Measurements from ENCODE around the gene GALNT8.
A peak's percentile ranks its signal among the peaks of the same experiment; 100 is the strongest.

Gene GALNT8

DNA sequence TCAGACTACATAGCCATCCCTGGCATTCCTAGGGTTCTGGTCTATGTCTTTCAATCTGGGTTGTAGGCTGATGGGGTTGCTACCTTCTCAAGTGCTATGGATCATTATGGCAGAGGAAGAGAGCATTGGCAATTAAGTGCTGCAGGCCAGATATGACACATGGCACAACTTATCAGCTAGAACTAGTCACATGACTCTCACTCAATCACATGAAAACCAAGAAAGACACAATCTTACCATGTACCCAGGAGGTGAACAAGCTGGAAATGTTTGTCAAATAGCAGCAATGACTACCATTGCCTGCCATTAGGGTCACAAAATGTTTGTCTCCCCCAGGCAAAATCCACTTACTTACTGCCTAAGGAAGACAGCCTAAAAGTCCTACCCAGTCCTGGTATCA, 80.4 kb downstream of the GALNT8 start:
- no peak for DNase-seq

DNA sequence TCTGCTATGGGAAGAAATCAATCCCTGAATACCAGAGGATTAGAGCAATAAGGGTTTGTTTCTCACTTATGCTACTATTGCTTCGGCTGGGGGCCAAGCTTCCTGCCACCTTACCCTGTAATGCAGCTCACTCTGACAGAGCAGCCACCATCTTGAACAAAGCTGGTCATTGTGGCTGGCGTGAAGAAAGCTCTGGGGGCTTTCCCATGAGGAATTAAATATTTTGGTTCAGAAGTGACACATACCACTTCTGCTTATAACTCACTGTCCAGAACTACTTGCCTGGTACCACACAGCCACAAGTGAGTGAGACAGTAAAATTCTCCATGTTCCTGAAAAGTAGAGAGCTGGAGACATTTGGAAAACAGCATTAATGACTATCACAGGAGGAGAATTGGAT, 82.6 kb downstream of the GALNT8 start:
- DNase-seq: no peak

DNA sequence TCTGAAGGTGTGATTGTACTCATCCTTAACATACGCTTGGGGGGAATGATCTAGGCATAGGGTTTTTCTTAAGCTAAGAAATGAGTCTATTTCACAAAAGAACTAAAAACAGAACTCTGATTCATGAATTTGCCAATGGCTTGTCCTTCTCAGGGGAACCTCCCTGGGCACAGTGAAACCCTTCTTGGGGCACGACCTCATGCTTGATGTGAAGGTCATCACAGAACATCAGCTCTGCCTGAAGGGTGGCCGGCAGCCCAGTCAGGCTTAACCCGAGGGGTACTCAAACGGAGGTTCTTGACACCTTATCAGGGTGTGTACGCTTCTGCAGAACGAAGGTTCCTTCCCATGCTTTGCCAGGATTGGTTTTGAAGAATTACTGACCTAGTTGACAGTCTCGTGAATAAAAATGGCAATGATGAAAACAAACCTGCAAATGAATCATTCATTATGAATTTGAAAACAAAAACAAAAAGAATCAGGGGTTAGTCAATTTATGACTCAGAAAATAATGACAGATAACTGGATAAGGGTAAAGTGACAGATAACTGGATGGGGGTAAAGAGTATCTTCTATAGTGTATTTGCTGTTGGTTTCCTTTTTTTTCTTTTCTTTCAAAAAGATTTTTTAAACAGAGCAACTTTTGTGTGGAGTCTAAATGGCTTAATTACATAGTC, 86.4 kb downstream of the GALNT8 start:
- DNase-seq: peak; percentile 53

DNA sequence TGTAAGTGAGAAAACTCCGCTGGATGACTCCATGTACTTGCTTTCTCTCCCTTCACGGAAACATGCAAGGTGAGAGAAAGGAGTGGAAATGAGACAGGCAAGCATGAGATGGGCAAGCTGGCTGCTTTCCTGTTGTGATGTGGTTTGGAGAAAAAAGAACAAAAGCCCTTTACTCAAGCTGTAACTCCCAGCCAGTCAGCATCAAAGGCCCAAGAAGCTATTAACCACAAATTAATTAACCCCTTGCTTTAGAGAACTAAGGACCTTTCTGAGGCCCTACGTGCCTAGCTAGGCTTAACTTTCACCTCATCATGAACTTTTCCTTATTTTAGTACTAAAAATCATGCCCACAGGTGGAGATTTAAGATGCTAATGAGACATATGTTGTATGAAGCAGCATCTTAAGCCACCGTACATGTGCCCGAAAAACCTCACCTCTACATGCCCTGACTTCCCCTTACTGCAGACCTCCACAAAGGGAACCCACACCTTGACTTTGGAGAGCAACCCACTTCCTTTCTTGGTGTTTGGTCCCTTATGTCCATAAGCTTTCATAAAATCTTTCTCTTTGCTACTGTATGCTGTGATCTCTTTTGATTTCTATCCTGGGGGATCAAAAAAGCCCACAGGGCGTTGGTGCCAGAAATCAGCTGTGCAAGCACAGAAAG, 87.0 kb downstream of the GALNT8 start:
- no peak for DNase-seq

DNA sequence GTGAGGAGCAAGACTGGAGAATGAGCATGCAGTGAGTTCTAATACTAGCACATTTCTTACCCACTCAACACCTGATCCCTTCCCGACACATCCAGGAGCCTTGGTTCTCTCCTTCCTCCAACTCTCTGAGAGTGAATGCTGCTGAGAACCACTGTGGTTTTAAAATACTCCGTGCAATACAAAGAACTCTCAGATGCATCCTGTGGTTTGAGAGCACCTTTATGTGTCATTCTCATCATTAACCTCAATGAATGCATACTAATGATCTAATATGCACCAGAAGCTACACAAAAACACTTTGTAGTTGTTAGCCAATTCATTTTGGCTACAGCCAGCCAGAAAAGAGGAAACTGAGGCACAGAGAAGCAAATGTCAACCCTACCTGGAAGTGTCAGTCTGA, 87.6 kb downstream of the GALNT8 start:
- no peak for DNase-seq

DNA sequence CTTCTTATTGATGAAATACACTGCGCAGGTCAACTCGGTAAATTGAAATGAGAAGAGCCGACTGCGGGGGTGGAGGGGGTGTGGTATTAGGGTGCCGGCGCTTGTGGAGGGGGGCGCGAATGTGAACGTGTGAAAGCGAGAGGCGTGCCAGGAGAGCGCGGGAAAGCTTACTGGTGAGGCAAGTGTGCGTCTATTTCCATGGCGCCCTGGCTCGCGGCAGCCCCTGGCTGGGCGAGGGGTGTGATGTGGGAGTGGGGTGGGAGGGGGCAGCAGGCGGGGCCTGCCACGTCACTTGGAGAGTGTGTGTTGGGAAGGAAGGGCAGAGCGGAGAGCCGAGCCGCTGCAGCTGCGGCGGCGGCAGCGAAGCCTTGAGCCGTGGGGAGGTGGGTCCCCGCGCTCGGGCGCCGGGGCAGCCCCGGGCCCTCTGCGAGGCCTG, 88.8 kb downstream of the GALNT8 start:
- peak; percentile 31 for DNase-seq

DNA sequence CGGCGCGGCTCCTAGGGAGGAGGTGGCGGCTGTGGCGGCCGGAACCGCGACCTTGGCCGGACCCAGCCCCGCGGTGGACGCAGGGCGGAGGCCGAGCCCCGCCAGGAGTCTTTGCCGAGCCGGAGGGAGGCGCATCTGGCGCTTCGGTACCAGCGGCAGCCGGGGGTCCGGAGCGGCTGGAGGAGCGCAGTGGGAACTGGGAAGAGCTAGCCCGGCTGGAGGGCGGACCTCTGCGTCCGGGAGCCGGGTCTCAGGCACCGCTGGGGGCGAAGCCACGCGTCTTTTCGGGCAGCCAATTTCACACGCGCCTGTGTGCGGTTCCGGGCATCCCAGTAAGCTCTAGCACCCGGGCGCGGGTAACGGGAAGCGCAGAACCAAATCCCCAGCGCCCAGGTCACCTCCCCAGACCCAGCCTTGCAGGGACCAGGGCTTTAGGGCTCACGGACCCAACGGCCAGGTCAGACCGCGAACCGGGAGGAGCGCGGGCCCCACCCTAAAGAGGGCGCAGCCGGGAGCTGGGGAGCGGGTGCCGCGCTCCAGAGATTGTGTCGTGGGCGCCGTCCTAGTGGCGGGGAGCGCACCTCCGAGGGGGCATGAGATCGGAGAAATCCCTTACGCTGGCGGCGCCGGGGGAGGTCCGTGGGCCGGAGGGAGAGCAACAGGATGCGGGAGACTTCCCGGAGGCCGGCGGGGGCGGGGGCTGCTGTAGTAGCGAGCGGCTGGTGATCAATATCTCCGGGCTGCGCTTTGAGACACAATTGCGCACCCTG, 89.4 kb downstream of the GALNT8 start:
- DNase-seq: peak; percentile 64

DNA sequence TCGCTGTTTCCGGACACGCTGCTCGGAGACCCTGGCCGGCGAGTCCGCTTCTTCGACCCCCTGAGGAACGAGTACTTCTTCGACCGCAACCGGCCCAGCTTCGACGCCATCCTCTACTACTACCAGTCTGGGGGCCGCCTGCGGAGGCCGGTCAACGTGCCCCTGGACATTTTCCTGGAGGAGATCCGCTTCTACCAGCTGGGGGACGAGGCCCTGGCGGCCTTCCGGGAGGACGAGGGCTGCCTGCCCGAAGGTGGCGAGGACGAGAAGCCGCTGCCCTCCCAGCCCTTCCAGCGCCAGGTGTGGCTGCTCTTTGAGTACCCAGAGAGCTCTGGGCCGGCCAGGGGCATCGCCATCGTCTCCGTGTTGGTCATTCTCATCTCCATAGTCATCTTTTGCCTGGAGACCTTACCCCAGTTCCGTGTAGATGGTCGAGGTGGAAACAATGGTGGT, 90.0 kb downstream of the GALNT8 start:
- no peak for DNase-seq

DNA sequence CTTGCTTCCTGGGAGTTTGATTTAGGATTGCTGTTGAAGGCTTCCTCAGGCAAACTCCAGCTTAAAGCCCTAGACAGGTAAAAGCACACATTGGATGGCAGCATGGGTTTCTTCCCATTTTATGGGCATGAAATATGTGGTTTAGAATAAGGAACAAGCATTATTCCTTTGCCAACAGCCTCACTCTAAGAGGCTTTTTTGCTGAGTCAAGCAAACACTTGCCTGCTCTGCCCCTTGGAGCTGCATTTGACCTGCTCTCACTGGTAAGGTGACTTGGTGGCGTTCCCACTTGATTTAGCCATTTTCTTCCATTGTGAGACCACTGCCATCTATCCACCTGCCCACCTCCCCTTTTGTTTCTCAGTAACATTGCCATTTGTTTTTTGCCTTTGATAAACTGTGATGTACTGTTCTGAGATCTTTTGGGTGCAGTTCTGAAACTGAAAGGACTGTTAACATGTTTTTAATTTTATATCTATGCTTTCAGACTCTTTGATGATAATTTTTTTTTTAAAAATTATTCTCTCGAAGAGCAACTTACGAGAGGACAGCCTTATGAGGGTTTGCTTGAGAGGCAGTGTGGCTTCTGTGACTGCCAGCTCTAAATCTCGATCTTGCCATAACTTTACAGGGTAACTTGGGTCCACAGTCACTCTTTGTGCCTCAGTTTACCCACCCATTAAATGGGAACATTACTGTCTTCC, 92.6 kb downstream of the GALNT8 start:
- DNase-seq: no peak

DNA sequence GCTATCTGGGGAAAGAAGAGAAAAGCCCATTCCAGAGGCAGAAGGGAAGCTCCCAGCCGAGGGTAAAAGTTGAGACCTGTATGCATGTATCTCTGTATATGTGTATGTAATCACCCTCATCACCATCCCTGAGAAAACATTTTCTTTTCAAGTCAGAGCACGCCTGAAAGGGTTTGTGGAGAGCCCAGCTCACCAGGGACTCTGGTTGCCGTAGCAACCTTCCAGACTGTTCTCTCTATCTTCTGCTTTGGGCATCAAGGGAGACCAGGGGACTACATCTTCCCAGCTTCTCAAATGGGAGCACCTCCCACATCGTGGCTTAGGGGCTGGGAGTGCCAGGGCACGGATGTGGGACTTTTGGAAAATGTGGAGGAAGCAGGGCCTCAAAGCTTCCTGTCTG, 93.5 kb downstream of the GALNT8 start:
- no peak for DNase-seq

DNA sequence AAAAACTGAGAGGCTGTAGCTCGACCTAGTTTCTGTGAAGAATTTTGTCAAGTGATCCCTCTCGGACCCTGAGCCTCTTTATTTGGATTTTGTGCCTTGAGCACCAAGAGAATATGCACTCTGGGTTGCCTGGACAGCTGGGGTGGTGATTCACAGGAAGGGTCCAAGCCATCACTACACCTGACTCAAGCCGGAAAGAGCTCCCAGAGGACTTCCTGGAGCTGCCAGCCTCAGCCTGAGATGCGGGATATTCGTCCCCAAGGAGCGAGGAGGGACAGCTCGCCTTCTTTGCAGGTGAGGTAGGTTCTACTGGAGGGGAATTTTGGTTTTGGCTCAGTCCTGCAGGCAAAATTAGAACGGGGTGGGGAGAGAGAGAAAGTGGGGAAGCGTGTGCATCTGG, 94.3 kb downstream of the GALNT8 start:
- DNase-seq: no peak

DNA sequence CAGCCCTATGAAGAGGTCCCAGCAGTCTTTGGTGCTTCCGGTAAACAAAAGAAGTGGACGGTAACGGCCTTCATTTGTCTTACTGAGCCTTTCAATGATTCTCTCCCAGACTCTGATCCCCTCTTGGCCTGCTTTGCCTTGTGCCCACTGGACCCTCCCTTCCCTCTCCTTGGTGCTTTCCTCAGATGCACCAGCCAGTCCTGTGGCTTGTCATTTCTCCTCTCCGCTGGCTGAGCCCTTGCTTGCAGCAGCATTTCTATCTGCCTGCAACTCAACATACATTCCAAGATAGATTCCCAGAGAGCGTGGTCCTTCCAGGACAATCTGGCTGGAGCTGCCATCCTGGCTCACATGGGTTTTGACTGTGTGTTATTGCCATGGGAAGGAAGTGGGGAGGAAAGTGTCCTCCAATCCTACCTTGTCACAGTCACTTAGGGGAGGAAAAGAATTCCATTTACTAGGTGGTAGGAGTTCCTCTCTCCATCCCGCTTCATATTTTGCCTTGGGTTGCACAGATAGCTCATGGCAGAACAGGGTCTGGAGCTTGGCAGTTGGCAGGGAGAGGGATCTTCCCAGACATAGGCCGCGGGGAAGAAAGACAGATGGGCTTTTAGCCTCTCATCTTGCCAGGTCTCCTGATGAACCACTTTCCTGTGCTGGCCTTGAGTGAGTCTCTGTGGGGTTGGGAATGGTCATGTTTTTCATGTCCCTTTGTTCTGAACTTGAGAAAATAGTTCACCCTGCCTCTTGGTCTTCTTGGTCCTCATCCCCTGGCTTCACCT, 96.7 kb downstream of the GALNT8 start:
- DNase-seq: no peak

DNA sequence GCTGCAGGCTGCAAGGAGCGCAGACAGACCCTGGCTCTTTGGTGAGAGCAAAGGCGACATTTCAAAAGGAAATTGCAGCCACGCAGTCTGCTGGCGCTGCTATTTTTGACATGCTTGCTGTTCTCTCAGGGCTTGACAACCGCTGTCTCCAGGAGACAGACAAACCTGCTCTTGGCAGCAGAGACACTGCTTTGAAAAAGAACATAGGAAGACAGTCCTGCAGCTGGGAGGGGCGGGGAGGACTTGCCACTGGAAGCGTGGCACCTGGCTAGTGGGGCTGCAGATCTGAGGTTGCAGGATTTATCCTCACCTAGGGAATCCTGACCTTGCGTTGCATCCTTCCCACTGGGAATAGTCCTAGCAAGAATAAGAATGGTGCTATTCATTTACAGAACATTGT, 97.7 kb downstream of the GALNT8 start:
- DNase-seq: no peak

DNA sequence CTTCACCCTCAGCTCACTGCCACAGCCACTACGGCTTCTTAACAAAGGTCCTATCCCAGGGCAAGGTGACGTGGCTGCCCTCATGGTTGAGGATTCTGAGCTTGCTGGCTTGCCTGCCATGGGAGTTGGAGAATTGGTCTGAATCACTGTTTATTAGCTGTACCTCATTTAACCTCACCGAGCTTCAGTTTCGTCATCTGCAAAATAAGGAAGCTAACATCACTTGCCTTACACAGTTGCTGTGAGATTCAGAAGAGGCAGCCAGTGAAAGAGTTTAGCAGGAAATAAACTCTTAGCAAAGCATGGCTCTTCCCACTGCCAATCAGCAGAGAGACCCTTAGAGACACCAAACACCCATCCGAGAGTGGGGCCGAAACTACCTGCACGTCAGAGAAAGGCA, 99.5 kb downstream of the GALNT8 start:
- no peak for DNase-seq

DNA sequence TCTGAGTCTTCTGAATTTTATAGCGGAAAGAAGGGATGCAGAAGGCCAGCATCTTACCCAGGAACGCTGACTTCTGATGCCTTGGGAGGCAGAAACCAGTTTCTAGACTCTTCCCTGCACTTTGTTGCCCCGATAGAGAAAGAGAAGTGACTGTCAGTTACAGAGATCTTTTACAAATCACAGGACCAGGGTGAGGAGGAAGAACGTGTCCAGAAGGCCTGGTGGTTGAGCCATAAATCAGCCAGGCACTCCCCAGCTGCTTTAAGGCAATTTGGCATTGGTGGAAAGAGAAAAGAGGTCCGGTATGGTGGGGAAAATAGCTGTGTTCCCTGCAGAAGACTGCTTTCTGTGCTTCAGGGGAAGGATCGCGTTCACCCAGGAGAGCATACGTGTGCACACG, 100.8 kb downstream of the GALNT8 start:
- DNase-seq: no peak

Data from stimulated activated CD8-positive, alpha-beta memory T cell treated with anti-CD3 and anti-CD28 coated beads, Interleukin-4, amount 100 ng/mL, for 48 hours (primary cell).